Measurements from ENCODE around the gene SLC10A1. TPM values are rescaled to one million over a fixed set of nuclear protein-coding genes. Genes with fewer than 3 reads are reported as not detected.

Gene SLC10A1
- total and polyA plus RNA-seq, 8 donors = not detected

- Histone ChIP-seq H3K27me3 (no peaks in the 10 kb centered on the region), H3K27ac (peak overlapping the region in 3 of 5 donors; percentile 21 to 59 (median 49)), H3K36me3 (no peaks in the 10 kb centered on the region), H3K9me3 (no peaks in the 10 kb centered on the region), H3K4me3 (no peak overlapping the region), H3K4me1 (peaks cover 0 to 16% (median 3%) of the 10 kb centered on the region in 4 donors)
- TF ChIP-seq POLR2AphosphoS5 (IDR thresholded peaks at IDR 0.05) (no peak), EP300 (IDR thresholded peaks at IDR 0.05) (no peak), POLR2A (IDR thresholded peaks at IDR 0.05) (no peak)
- TF ChIP-seq, protein P1, sequence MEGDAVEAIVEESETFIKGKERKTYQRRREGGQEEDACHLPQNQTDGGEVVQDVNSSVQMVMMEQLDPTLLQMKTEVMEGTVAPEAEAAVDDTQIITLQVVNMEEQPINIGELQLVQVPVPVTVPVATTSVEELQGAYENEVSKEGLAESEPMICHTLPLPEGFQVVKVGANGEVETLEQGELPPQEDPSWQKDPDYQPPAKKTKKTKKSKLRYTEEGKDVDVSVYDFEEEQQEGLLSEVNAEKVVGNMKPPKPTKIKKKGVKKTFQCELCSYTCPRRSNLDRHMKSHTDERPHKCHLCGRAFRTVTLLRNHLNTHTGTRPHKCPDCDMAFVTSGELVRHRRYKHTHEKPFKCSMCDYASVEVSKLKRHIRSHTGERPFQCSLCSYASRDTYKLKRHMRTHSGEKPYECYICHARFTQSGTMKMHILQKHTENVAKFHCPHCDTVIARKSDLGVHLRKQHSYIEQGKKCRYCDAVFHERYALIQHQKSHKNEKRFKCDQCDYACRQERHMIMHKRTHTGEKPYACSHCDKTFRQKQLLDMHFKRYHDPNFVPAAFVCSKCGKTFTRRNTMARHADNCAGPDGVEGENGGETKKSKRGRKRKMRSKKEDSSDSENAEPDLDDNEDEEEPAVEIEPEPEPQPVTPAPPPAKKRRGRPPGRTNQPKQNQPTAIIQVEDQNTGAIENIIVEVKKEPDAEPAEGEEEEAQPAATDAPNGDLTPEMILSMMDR (IDR thresholded peaks at IDR 0.05) = no peak
- intact Hi-C loops (cut with DNase I; ENCODE audit: low total_unique reads) = no loop called here
- 43 to 68% (median 52%) methylated on average over 5 of the region's 5 CpGs for WGBS, 5 donors
- DNase-seq = peak; percentile 38 to 63
Observed at GRCh38 chr14:69797573-69798338, 715 bp upstream of the SLC10A1 start.

- Histone ChIP-seq H3K27me3 (no peaks in the 10 kb centered on the region), H3K36me3 (no peaks in the 10 kb centered on the region), H3K9me3 (no peaks in the 10 kb centered on the region), H3K27ac (no peak overlapping the region), H3K4me3 (no peak overlapping the region), H3K4me1 (peaks cover 0 to 16% (median 3%) of the 10 kb centered on the region in 4 donors)
- WGBS, 5 donors = 64 to 98% (median 87%) methylated on average over 3 to 4 of the region's 4 CpGs
- intact Hi-C loops (cut with DNase I; ENCODE audit: low total_unique reads) = no loop called here
- no peak for DNase-seq
- TF ChIP-seq, protein P1 (IDR thresholded peaks at IDR 0.05) = no peak
- TF ChIP-seq EP300 (IDR thresholded peaks at IDR 0.05) (no peak), POLR2AphosphoS5 (IDR thresholded peaks at IDR 0.05) (no peak), POLR2A (IDR thresholded peaks at IDR 0.05) (no peak)
Observed at GRCh38 chr14:69795691-69796090, 1.4 kb downstream of the SLC10A1 start.

DNA sequence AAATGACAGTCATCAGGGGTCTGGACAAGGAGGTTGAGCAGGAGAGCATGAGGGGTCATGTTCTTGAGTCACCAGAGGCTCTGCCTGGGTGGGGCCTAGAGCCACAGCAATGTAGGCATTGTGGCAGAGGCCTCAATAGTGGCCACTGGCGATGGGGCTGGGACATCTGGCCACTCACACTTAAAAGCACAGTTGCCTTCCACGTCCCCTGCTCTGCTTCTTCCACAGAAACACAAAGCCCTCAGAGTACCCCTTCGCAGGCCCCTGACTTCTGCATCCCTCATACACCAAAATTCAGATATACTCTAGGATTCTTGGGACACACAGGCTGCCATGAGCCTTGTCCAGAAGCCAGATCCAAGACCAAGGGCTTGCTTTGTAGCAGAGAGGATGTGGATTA is 2.2 kb downstream of the SLC10A1 start:
- no peak for DNase-seq
- Histone ChIP-seq H3K36me3 (no peaks in the 10 kb centered on the region), H3K4me3 (no peak overlapping the region), H3K4me1 (peaks cover 0 to 16% (median 3%) of the 10 kb centered on the region in 4 donors), H3K27ac (no peak overlapping the region), H3K27me3 (no peaks in the 10 kb centered on the region), H3K9me3 (no peaks in the 10 kb centered on the region)
- intact Hi-C loops (cut with DNase I; ENCODE audit: low total_unique reads) = no loop called here
- 85 to 97% (median 92%) methylated on average over 3 of the region's 3 CpGs for WGBS, 5 donors
- no peak for TF ChIP-seq POLR2AphosphoS5 (IDR thresholded peaks at IDR 0.05)
- TF ChIP-seq, protein P1 (IDR thresholded peaks at IDR 0.05) = no peak
- TF ChIP-seq EP300 (IDR thresholded peaks at IDR 0.05) = no peak
- TF ChIP-seq POLR2A (IDR thresholded peaks at IDR 0.05) = no peak

DNA sequence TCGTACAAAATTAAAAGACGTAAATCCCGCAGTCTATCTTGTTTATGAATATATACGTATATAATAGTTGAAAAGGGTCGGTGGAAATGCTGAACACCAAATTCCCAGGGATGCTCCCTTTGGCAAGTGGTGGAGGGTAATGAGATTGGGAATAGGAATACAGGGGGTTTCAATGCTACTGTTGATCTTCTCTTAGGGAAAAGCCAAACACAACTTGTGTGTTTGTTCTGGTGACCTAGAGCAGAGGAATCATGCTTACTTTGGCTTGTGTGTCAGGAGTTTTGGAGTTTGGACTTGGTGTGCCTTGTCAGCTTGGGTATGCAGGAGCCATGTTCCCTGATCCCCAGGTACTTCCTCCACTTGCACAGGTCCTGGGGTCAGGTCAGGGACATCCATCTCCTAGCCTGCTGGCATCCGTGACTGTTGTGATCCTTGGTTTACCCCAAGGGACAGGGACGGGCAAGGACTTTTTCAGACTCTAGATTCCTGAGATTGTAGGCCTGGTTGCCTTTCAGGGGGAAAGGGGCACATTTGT is 4.1 kb downstream of the SLC10A1 start:
- no peaks in the 10 kb centered on the region for H3K27me3 ChIP-seq
- intact Hi-C loops (cut with DNase I; ENCODE audit: low total_unique reads) = no loop called here
- DNase-seq = no peak
- no peaks in the 10 kb centered on the region for H3K36me3 ChIP-seq
- WGBS, 5 donors = 91 to 96% (median 93%) methylated on average over 7 of the region's 7 CpGs
- no peak overlapping the region for H3K27ac ChIP-seq
- H3K4me1 ChIP-seq = peaks cover 0 to 11% (median 3%) of the 10 kb centered on the region in 4 donors
- H3K4me3 ChIP-seq = no peak overlapping the region
- H3K9me3 ChIP-seq = no peaks in the 10 kb centered on the region
- TF ChIP-seq EP300 (IDR thresholded peaks at IDR 0.05) (no peak), POLR2A (IDR thresholded peaks at IDR 0.05) (no peak), POLR2AphosphoS5 (IDR thresholded peaks at IDR 0.05) (no peak)
- TF ChIP-seq, protein P1 (IDR thresholded peaks at IDR 0.05) = no peak

All from stomach (tissue), 9 donors.